ENCODE data around the gene EXOC3L1.

DNA sequence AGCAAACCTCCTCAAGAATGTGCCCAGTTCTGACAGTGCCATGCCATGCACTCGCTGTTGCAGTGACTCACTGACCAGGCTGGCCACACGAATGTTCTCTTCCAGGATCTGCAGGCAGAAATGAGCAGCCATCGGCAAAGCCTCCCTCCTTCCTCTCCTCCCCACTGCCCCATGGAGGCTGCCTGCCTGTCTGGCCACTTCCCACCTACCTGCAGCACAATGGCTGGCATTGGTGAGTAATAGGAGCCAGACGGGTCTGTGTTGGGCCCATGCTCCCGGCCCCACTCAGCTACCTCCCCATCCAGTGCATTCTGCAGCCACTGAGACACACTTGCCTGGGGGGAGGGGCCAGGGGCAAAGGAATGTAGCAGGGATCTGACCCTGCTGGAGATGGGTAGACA, 3.4 kb downstream of the EXOC3L1 start:
- TF ChIP-seq, protein P1, sequence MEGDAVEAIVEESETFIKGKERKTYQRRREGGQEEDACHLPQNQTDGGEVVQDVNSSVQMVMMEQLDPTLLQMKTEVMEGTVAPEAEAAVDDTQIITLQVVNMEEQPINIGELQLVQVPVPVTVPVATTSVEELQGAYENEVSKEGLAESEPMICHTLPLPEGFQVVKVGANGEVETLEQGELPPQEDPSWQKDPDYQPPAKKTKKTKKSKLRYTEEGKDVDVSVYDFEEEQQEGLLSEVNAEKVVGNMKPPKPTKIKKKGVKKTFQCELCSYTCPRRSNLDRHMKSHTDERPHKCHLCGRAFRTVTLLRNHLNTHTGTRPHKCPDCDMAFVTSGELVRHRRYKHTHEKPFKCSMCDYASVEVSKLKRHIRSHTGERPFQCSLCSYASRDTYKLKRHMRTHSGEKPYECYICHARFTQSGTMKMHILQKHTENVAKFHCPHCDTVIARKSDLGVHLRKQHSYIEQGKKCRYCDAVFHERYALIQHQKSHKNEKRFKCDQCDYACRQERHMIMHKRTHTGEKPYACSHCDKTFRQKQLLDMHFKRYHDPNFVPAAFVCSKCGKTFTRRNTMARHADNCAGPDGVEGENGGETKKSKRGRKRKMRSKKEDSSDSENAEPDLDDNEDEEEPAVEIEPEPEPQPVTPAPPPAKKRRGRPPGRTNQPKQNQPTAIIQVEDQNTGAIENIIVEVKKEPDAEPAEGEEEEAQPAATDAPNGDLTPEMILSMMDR (IDR thresholded peaks at IDR 0.05) = no peak
- no peak for TF ChIP-seq POLR2A (IDR thresholded peaks at IDR 0.05)
